DMS53 treated with DMSO at 0.1 percent for 48 hours (cell line): ENCODE measurements around the gene RAB15.

Experiments used
- DNase-seq: peaks from one replicate; lab custom pipeline; 2025; ENCODE audit not compliant: unreplicated experiment; lab: John Stamatoyannopoulos, UW

The RAB15 gene

DNA sequence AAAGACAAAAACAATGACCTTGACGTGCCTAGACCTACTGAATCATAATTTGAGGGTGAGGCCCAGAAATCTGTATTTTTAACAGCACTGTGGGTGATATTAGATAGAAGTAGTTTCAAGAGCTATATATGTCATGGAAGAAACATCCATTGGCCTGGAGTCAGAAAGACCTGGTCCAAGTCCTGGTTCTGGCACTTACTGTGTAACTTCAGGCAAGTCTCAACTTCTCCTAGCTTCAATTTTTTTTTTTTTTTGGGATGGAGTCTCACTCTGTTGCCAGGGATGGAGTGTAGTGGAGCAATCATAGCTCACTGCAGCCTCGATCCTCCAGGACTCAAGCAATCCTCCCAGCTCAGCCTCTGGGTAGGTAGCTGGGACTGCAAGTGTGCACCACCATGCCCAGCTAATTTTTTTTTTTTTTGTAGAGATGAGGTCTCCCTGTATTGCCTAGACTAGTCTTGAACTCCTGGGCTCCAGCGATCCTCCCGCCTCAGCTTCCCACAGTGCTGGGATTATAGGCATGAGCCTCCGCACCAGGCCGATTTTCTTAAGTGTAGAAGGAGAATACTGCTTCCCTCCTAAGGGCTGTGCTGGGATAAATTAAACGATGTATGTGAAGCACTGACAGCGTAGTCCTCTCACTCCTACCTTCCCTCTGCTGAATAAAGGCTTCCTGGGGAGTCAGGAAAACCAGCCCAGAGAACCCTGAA is 15.3 kb downstream of the RAB15 start:
- DNase-seq, result no peak

GRCh38 chr14:64955297-64955696 is 16.8 kb downstream of the RAB15 start:
- DNase-seq, result no peak

DNA sequence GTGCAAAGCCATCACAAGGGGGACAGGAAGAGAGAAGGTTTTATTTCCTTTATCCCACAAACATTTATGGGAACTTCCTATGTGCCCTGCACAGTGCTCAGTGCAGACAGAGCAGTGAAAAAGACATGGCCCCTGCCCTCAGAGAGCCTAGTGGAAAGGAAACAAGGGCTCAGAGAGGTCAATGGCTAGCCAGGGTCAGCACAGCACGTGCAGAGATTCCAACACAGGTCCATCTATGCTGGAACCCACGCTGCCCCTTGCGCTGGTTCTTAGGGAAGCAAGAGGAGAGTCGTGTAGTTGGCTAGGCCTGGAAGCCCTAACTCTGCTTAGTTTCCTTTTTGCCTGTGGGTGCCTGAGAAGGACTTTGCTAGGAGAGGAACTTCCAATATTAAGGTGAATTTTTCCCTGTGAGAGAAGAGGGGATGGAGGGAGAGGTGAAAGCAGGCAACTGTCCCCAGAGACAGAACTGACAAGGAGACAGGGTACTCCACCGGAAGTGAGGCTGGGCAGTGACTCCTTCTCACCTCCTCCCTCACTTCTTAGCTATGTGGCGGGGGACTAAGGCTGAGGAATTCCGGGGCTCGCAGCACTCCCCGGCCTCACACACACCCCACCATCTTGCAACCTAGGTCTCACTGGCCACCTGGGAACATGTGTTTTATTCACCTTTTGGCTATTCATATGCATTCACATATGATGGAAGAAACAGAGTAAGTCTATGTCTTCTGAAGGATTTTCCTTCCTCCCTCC is 17.5 kb downstream of the RAB15 start:
- DNase-seq, result no peak

DNA sequence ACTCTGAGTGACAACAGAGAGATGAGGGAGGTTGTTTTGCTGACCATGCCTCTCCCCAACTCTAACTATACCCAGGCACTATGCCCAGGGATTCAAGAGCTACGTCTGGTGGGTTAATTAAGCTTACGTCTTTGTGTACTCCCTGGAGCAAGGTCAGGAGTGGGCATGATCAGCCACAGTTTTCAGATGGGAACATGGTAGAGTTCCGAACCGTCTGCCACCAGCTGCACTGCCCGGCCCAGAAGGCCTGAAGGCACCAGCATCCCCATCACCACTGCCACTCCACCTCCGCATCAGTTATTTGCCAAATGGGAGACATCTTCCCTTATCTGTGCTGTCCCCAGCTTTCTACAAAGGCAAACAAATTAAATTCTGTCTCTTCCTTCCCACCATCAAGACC is 18.5 kb downstream of the RAB15 start:
- DNase-seq, result no peak

DNA sequence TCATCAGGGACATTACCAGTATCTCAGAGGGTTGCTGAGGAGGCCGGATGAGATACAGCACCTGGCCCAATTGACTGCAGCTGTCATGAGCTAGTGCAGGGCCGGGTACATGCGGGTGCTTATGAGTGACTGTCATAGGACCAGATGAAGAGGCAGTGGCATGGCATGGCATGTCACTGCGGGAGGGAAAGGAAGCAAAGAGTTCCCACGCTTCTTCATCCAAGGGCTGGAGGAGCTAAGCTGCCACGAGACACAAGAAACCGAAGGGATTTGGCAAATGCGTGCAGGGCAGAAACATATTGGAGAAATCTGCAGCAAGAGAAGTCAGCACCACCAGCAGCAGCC is 18.9 kb downstream of the RAB15 start:
- DNase-seq, result no peak

GRCh38 chr14:64952598-64953309 is 19.4 kb downstream of the RAB15 start:
- no peak for DNase-seq

DNA sequence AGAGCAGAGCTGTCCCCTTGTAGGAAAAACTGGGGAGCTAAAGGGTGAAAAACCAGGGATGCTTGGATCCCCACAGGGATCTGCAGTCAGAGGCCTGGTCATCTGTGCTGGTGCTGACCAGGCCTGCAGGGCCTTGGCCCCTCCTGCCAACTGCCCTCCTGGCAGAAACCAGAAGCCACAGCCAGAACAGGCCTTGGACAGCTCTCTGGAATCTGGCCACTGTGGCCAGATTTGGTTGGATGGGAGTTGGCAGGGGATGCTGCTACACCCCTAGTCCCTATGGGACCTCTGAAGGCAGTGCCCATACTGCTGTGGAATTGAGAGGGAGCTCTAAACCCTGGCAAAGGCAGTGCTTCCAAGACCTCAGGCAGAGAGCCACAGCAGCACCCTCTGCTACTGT is 20.4 kb downstream of the RAB15 start:
- DNase-seq, result no peak

GRCh38 chr14:64951291-64951690 is 20.8 kb downstream of the RAB15 start:
- no peak for DNase-seq

- no peak for DNase-seq
These were observed 21.2 kb downstream of the RAB15 start for GRCh38 chr14:64950889-64951288.

DNA sequence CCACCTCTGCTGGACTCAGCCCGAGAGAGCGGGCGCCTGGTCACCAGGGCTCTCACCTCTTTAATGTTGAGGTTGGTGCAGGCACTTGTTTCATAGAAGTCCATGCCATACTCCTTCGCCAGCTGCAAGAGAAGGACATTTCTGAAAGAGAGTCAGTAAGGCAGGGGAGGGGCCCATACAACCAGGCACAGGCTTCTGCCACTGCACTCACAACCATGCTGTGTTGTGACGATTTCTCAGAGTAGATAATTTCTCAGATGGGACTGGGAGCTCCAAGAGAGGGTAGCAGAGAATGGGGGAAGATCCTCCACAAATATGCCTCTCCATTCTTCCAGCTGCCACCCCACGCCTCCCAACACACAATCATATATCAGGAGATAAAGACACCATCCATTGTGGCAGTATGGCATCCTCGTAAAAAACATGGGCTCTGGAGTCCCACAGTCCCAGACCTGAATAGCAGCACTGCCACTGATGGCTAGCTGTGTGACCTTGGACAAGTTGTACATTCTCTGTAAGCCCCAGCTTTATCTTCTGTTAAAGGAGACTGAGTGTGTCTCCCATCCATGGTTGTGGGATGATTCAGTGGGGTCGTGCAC is 23.4 kb downstream of the RAB15 start:
- DNase-seq, result no peak

GRCh38 chr14:64947710-64948611 is 24.2 kb downstream of the RAB15 start:
- DNase-seq, result no peak

- no peak for DNase-seq
These were observed 25.7 kb downstream of the RAB15 start for GRCh38 chr14:64946310-64947045.

- DNase-seq, result no peak
These were observed 26.5 kb downstream of the RAB15 start for GRCh38 chr14:64945431-64946178.

DNA sequence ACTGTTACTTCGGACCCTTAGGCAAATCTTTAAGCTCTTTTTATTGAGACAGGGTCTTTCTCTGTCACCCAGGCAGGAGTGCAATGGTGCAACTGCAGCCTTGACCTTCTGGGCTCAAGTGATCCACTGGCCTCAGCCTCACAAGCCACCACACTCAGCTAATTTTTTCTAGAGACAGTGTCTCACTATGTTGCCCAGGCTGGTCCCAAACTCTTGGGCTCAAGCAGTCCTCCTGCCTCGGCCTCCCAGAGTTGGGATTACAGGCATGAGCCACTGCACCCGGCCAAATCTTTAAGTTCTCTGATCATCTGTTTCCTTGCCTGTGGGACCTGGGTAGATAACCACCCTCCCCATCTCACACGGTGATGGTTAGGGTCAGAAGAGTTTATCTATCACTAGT is 27.3 kb downstream of the RAB15 start:
- no peak for DNase-seq

DNA sequence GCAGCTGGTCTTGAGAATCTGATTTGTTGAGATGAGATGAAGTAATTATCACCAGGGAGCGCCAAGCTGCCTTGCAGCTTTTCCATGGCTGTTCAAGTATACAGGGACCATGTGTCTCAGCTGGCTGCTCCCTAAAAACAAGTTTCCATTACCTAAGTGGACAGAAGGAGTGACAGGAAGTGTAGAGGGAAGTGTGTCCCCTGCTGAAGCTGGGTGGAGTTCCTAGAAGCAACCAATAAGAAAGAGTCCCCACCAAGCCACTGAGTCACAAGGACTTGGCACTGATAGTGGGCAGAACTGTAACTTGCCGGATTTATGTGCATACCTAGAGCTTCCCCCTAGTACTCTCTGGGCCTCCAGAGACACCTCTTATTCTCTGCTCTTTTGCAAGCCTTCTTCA is 28.1 kb downstream of the RAB15 start:
- no peak for DNase-seq

GRCh38 chr14:64943556-64943955 is 28.6 kb downstream of the RAB15 start:
- DNase-seq, result no peak

- peak; percentile 81 for DNase-seq
These were observed 29.5 kb downstream of the RAB15 start, which contains the start of gene GPX2 for GRCh38 chr14:64942531-64943111. GPX2 (minus strand) TSS chr14:64942745; CDS start chr14:64942726, 19 bp downstream.

DNA sequence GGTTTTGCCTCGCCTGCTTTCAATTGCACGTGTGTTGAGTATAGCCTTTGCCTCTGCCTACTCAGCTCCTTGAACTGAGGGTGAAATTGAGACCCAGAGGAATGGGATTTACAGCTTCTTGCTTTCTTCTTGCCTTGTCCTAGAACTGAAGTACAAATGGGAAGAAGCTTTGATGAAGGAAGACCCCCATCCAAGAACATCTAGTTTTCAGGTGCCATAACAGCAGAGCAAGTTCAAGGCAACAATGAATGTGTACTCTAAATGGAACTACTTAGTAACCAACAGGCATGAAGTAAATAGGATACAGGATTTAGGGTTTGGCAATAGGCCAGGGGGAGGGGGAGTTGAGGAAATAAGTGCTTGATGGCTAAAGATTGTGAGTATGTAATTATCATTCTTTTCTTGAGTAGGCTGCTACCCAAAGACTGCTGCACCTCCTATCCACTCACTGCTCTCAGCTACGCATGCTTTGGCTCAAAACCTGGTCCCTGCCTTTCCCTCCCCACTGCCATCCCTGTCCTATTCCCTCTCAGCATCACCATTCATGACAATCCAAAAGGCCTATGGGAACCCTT is 31.7 kb downstream of the RAB15 start:
- DNase-seq, result no peak

GRCh38 chr14:64939817-64940190 is 32.3 kb downstream of the RAB15 start:
- no peak for DNase-seq
